H1 (cell line): ENCODE results near the gene MUC5AC. TPM values are rescaled to one million over a fixed set of nuclear protein-coding genes. Genes with fewer than 3 reads are reported as not detected.

Experiments
- CTCF ChIA-PET: fragments of 300-600 bp; sonication (Branson Sonifier 250); formaldehyde crosslinking; loops from one replicate; lab custom pipeline; 2021; ENCODE audit not compliant: partially characterized antibody; lab: Charles Lee
- POLR2A ChIA-PET: fragments of 300-600 bp; sonication (Branson Sonifier 250); formaldehyde crosslinking; loops from one replicate; lab custom pipeline; 2021; ENCODE audit warnings: inconsistent platforms; ENCODE audit not compliant: partially characterized antibody; lab: Charles Lee
- DNase-seq, 2 experiments: peaks; one replicate each; pipeline versions ENCODE4 v3.0.0 to v3.0.0-alpha.2; 2010 to 2022; ENCODE audit warnings: low spot score in 2 of 2, low read depth in 1 of 2, mixed read lengths in 1 of 2
- FAIRE-seq: peaks from 2 replicates; lab custom pipeline; 2011; peaks lifted over from hg19 to GRCh38; lab: Jason Lieb, UNC
- H2AFZ ChIP-seq: 2 replicates; pipeline ENCODE4 v1.8.1; 2012; ENCODE audit warnings: low read length, inconsistent platforms
- H2AK5ac ChIP-seq: 2 replicates; pipeline ENCODE4 v1.6.1; 2013; ENCODE audit warnings: low read depth, low read length
- H2BK120ac ChIP-seq: replicated peaks from 2 replicates; pipeline ENCODE3; 2013; ENCODE audit warnings: low read depth, low read length, inconsistent platforms
- H2BK12ac ChIP-seq: 2 replicates; pipeline ENCODE4 v1.6.1; 2013; ENCODE audit warnings: low read depth, low read length
- H2BK15ac ChIP-seq: 2 replicates; pipeline ENCODE4 v1.6.1; 2013; ENCODE audit warnings: low read length
- H2BK20ac ChIP-seq: 2 replicates; pipeline ENCODE4 v1.6.1; 2013; ENCODE audit warnings: low read length
- H2BK5ac ChIP-seq: 2 replicates; pipeline ENCODE4 v1.6.1; 2013; ENCODE audit warnings: low read depth, low read length
- H3K14ac ChIP-seq: 2 replicates; pipeline ENCODE4 v1.6.1; 2013; ENCODE audit warnings: inconsistent platforms; ENCODE audit not compliant: insufficient read length
- H3K18ac ChIP-seq: 2 replicates; pipeline ENCODE4 v1.6.1; 2013; ENCODE audit warnings: low read length; ENCODE audit errors: extremely low read depth
- H3K23ac ChIP-seq: 2 replicates; pipeline ENCODE4 v1.6.1; 2013; ENCODE audit warnings: inconsistent platforms; ENCODE audit not compliant: insufficient read length
- H3K23me2 ChIP-seq: 2 replicates; pipeline ENCODE4 v1.6.1; 2013; ENCODE audit warnings: low read depth, low read length
- H3K27ac ChIP-seq: 2 replicates; pipeline ENCODE4 v1.6.1; 2011; ENCODE audit warnings: low read depth, low read length, inconsistent platforms
- H3K27me3 ChIP-seq, 4 experiments: replicated peaks in 1 of 4; 1 replicate in 1 of 4; 2 replicates in 3 of 4; pipeline versions ENCODE4 v1.6.1 to v1.8.1; 2011 to 2013; ENCODE audit warnings: low read length in 3 of 4, mild to moderate bottlenecking in 3 of 4, inconsistent platforms in 2 of 4, mixed read lengths in 2 of 4, moderate library complexity in 1 of 4; ENCODE audit not compliant: control insufficient read depth in 3 of 4, insufficient read depth in 3 of 4; ENCODE audit errors: extremely low read depth in 1 of 4
- H3K36me3 ChIP-seq, 4 experiments: 2 replicates each; pipeline versions ENCODE4 v1.6.1 to v1.8.1; 2011 to 2013; ENCODE audit warnings: mild to moderate bottlenecking in 4 of 4, low read length in 3 of 4, moderate library complexity in 2 of 4, control low read depth in 1 of 4, inconsistent platforms in 1 of 4; ENCODE audit not compliant: insufficient read depth in 4 of 4, control insufficient read depth in 2 of 4
- H3K4ac ChIP-seq: replicated peaks from 2 replicates; pipeline ENCODE3; 2013; ENCODE audit warnings: low read length, low read depth, mixed read lengths, inconsistent platforms; ENCODE audit not compliant: insufficient read length
- H3K4me1 ChIP-seq, 4 experiments: replicated peaks in 1 of 4; 1 replicate in 1 of 4; 2 replicates in 3 of 4; pipeline versions ENCODE4 v1.6.1 to v1.8.1; 2011 to 2013; ENCODE audit warnings: low read length in 3 of 4, inconsistent platforms in 2 of 4, mixed read lengths in 1 of 4; ENCODE audit not compliant: insufficient read depth in 4 of 4, control insufficient read depth in 3 of 4
- H3K4me2 ChIP-seq, 2 experiments: 2 replicates each; pipeline versions ENCODE4 v1.6.1 to v1.8.1; 2011 to 2013; ENCODE audit warnings: low read depth in 2 of 2, low read length in 2 of 2, control low read depth in 1 of 2, inconsistent platforms in 1 of 2, mild to moderate bottlenecking in 1 of 2; ENCODE audit not compliant: insufficient read depth in 1 of 2
- H3K4me3 ChIP-seq, 4 experiments: fragments of 200-600, 300-600 bp in 1 of 4; sonication (generic), shearing (Covaris generic), sonication (Bioruptor Twin) in 1 of 4; 2 replicates each; pipeline versions ENCODE4 v1.5.1 to v1.8.1; 2011 to 2016; ENCODE audit warnings: low read length in 4 of 4, low read depth in 3 of 4, control low read depth in 2 of 4, inconsistent platforms in 2 of 4, mild to moderate bottlenecking in 2 of 4, mixed read lengths in 1 of 4, moderate library complexity in 1 of 4; ENCODE audit not compliant: insufficient read depth in 2 of 4; ENCODE audit errors: extremely low read depth in 1 of 4
- H3K56ac ChIP-seq: replicated peaks from 2 replicates; pipeline ENCODE3; 2013; ENCODE audit warnings: low read depth, mild to moderate bottlenecking, mixed read lengths, low read length, inconsistent platforms; ENCODE audit not compliant: insufficient read length
- H3K79me1 ChIP-seq: 2 replicates; pipeline ENCODE4 v1.6.1; 2013; ENCODE audit warnings: low read depth, low read length, control low read depth
- H3K79me2 ChIP-seq, 2 experiments: 2 replicates each; pipeline versions ENCODE4 v1.6.1 to v1.8.1; 2012 to 2013; ENCODE audit warnings: low read length in 2 of 2, mild to moderate bottlenecking in 2 of 2, inconsistent platforms in 1 of 2; ENCODE audit not compliant: insufficient read depth in 2 of 2, control insufficient read depth in 1 of 2
- H3K9ac ChIP-seq, 4 experiments: replicated peaks in 1 of 4; 1 replicate in 1 of 4; 2 replicates in 3 of 4; pipeline versions ENCODE4 v1.6.1 to v1.8.1; 2011 to 2013; ENCODE audit warnings: low read depth in 3 of 4, low read length in 3 of 4, control low read depth in 2 of 4, mild to moderate bottlenecking in 2 of 4, moderate library complexity in 2 of 4, inconsistent platforms in 1 of 4; ENCODE audit errors: extremely low read depth in 1 of 4
- H3K9me3 ChIP-seq, 2 experiments: 2 replicates each; pipeline versions ENCODE4 v1.6.1 to v1.8.1; 2012 to 2013; ENCODE audit warnings: mild to moderate bottlenecking in 2 of 2, moderate library complexity in 2 of 2, control low read depth in 1 of 2, inconsistent platforms in 1 of 2, low read depth in 1 of 2, low read length in 1 of 2, mixed read lengths in 1 of 2; ENCODE audit not compliant: insufficient read depth in 2 of 2
- H4K20me1 ChIP-seq, 2 experiments: replicated peaks in 1 of 2; 2 replicates each; pipeline versions ENCODE3 to v1.8.1; 2011 to 2013; ENCODE audit warnings: inconsistent platforms in 2 of 2, low read length in 2 of 2, mild to moderate bottlenecking in 1 of 2; ENCODE audit not compliant: insufficient read depth in 2 of 2, control insufficient read depth in 1 of 2
- H4K5ac ChIP-seq: 2 replicates; pipeline ENCODE4 v1.6.1; 2013; ENCODE audit warnings: low read length, low read depth, mixed read lengths, inconsistent platforms; ENCODE audit not compliant: insufficient read length
- H4K8ac ChIP-seq: 2 replicates; pipeline ENCODE4 v1.8.0; 2013; ENCODE audit warnings: mild to moderate bottlenecking, moderate library complexity, low read length, inconsistent platforms; ENCODE audit not compliant: insufficient read depth; ENCODE audit errors: extremely low read depth
- H4K91ac ChIP-seq: replicated peaks from 2 replicates; pipeline ENCODE3; 2013; ENCODE audit warnings: low read length, mixed read lengths, inconsistent platforms; ENCODE audit not compliant: insufficient read length
- ATF2 ChIP-seq: IDR thresholded peaks from 2 replicates; pipeline ENCODE4 v1.6.1; 2012; ENCODE audit warnings: low read length, inconsistent platforms
- CHD1 ChIP-seq: IDR thresholded peaks from 2 replicates; pipeline ENCODE4 v1.6.1; 2012; ENCODE audit warnings: low read depth, low read length, improper control_type of control experiment
- GABPA ChIP-seq: IDR thresholded peaks from 2 replicates; pipeline ENCODE4 v1.6.1; 2011; ENCODE audit warnings: mild to moderate bottlenecking, low read length, moderate library complexity, borderline replicate concordance; ENCODE audit not compliant: insufficient read depth
- HDAC6 ChIP-seq: IDR thresholded peaks from one replicate; pipeline ENCODE4 v1.7.1; 2012; ENCODE audit warnings: low read depth, mild to moderate bottlenecking, inconsistent platforms, low read length, moderate library complexity
- RBBP5 ChIP-seq: IDR thresholded peaks from 2 replicates; pipeline ENCODE4 v1.7.1; 2012; ENCODE audit warnings: low read depth, mild to moderate bottlenecking, inconsistent platforms, low read length, moderate library complexity, borderline replicate concordance
- SIN3A ChIP-seq, 2 experiments: IDR thresholded peaks in 1 of 2; conservative IDR thresholded peaks in 1 of 2; 2 replicates each; pipeline ENCODE4 v1.6.1; 2011 to 2012; ENCODE audit warnings: low read length in 2 of 2, improper control_type of control experiment in 1 of 2, low read depth in 1 of 2, mild to moderate bottlenecking in 1 of 2
- SIX5 ChIP-seq: IDR thresholded peaks from 2 replicates; pipeline ENCODE4 v1.6.1; 2011; ENCODE audit warnings: mild to moderate bottlenecking, low read depth, low read length
- SUZ12 ChIP-seq: fragments of 200-600 bp; sonication (generic); IDR thresholded peaks from 2 replicates; pipeline ENCODE4 v1.6.1; 2012; ENCODE audit warnings: mild to moderate bottlenecking, inconsistent platforms, low read length, moderate library complexity, mixed read lengths
- TAF7 ChIP-seq: optimal IDR thresholded peaks from 2 replicates; pipeline ENCODE3; 2011; ENCODE audit warnings: low read depth, mild to moderate bottlenecking, inconsistent platforms, low read length, moderate library complexity, borderline replicate concordance
- TBP ChIP-seq: IDR thresholded peaks from 2 replicates; pipeline ENCODE4 v1.6.1; 2011; ENCODE audit warnings: low read depth, low read length, improper control_type of control experiment
- WGBS, 2 experiments: shearing (Covaris generic) in 1 of 2; methylation state at CpG; one replicate each; pipeline versions ENCODE4 v1.1.6 to v1.1.7; 2013 to 2015; ENCODE audit warnings: low lambda C conversion rate in 2 of 2, mixed read lengths in 2 of 2, inconsistent platforms in 1 of 2, low coverage in 1 of 2, missing lambda C conversion rate in 1 of 2; ENCODE audit not compliant: insufficient replicate concordance in 2 of 2, insufficient coverage in 1 of 2, insufficient read length in 1 of 2; ENCODE audit errors: extremely low coverage in 1 of 2, missing lambda C conversion rate in 1 of 2; 5-methylcytosine and 5-hydroxymethylcytosine counted together
- polyA plus RNA-seq, 7 experiments: library from polyadenylated mRNA; depleted of rRNA in 3 of 7; stranded (reverse) in 5 of 7; unstranded in 2 of 7; fragments of >200 nt in 5 of 7; fragments of 200-250 nt in 2 of 7; gene quantifications; 1 replicate in 5 of 7; 2 replicates in 1 of 7; 4 replicates in 1 of 7; pipeline versions ENCODE4 v1.2.1 to v1.2.3, GENCODE V29; 2011 to 2013; ENCODE audit warnings: missing spikeins in 2 of 7, mixed read lengths in 2 of 7
- total RNA-seq: library from RNA; stranded (reverse); fragmentation: NEBNext Ultra II Directional; extraction: Animal tissue kit (Norgen Biotek cat#: 25700); gene quantifications from 2 replicates; pipeline ENCODE4 v1.2.1, GENCODE V29; 2021

The MUC5AC gene
- total and polyA plus RNA-seq, 2 of the 8 experiments (the other 6 are each of a cell fraction or from before 2014, with no cell fraction given): not detected

- H3K23ac ChIP-seq: no peak overlapping the region
- H3K56ac ChIP-seq: no peak overlapping the region
- peaks cover 7% of the 10 kb centered on the region; the same call in 1 of the 2 replicates for H3K23me2 ChIP-seq
- no peaks in the 10 kb centered on the region; a peak in 1 of 7 replicates for H3K4me1 ChIP-seq
- FAIRE-seq (no peak), DNase-seq (no peak)
- ChIA-PET POLR2A (no interaction called here), CTCF (interaction anchor here (0.9 to 1.6 kb wide), 2 partner anchors 356 to 521 kb away, joined by 3 to 4 read pairs; no protein-coding TSS in a partner anchor)
- no peaks in the 10 kb centered on the region for H3K36me3 ChIP-seq
- H3K79me2 ChIP-seq: no peaks in the 10 kb centered on the region
- no peak overlapping the region; the same call in 1 of the 2 replicates for H4K8ac ChIP-seq
- H2BK12ac ChIP-seq: no peak overlapping the region
- no peak overlapping the region for H3K18ac ChIP-seq
- no peak overlapping the region for H3K27ac ChIP-seq
- H3K4ac ChIP-seq: no peak overlapping the region
- no peak overlapping the region for H3K4me2 ChIP-seq
- H2BK5ac ChIP-seq: no peak overlapping the region
- H3K79me1 ChIP-seq: no peaks in the 10 kb centered on the region
- H4K91ac ChIP-seq: no peak overlapping the region
- no peak overlapping the region for H2AK5ac ChIP-seq
- H3K14ac ChIP-seq: no peak overlapping the region
- H3K9me3 ChIP-seq: peaks cover 5 to 67% of the 10 kb centered on the region in 2 experiments; a peak in 2 of 4 replicates
- no peak overlapping the region for H2BK120ac ChIP-seq
- no peak overlapping the region for H2AFZ ChIP-seq
- no peak overlapping the region for H2BK15ac ChIP-seq
- H4K20me1 ChIP-seq: peaks cover 0 to 3% of the 10 kb centered on the region in 2 experiments
- 88% methylated on average over 25 of the region's 28 CpGs; no CpG with 5 or more reads in 1 of the 2 experiments for WGBS, 2 experiments
- H3K4me3 ChIP-seq: no peak overlapping the region
- H3K9ac ChIP-seq: no peak overlapping the region
- no peak overlapping the region for H2BK20ac ChIP-seq
- H3K27me3 ChIP-seq: no peaks in the 10 kb centered on the region; a peak in 1 of 7 replicates
- no peak overlapping the region for H4K5ac ChIP-seq
- no peak for TF ChIP-seq SUZ12
- no peak for TF ChIP-seq GABPA
- no peak for TF ChIP-seq TAF7
- TF ChIP-seq SIN3A (conservative IDR thresholded peaks at IDR 0.05 in 1 of 2, IDR thresholded peaks at IDR 0.05 in 1 of 2; ENCODE audit: low read depth in 1 of 2, low read length in 2 of 2): no peak
- TF ChIP-seq ATF2: no peak
- no peak for TF ChIP-seq HDAC6
- TF ChIP-seq CHD1: no peak
- no peak for TF ChIP-seq SIX5
- TF ChIP-seq TBP: no peak
- TF ChIP-seq RBBP5: no peak
These were observed 48.4 kb upstream of the MUC5AC start for GRCh38 chr11:1109101-1109917.
